WTC11 (cell line): ENCODE measurements around the gene KLK6.

Experiments used
- JUN ChIP-seq: sonication (generic); formaldehyde crosslinking; IDR thresholded peaks from 2 replicates; pipeline ENCODE4 v1.8.0; 2023; ENCODE audit warnings: mild to moderate bottlenecking, missing genetic modification reagents
- NR1H2 ChIP-seq: sonication (generic); formaldehyde crosslinking; IDR thresholded peaks from 2 replicates; pipeline ENCODE4 v1.9.0; 2021; ENCODE audit warnings: mild to moderate bottlenecking, moderate library complexity, missing genetic modification reagents
- ZNF138 ChIP-seq: sonication (generic); formaldehyde crosslinking; conservative IDR thresholded peaks from 2 replicates; pipeline ENCODE4 v1.8.1; 2022; ENCODE audit warnings: mild to moderate bottlenecking, moderate library complexity, missing genetic modification reagents

- TF ChIP-seq ZNF138 (CRISPR knock-in tag) (no peak), JUN (CRISPR knock-in tag) (no peak), NR1H2 (CRISPR knock-in tag) (no peak)
Observed at GRCh38 chr19:50916069-50916468, 53.3 kb downstream of the KLK6 start.
